SJCRH30 (cell line): ENCODE measurements around the gene CCL18. TPM values are rescaled to one million over a fixed set of nuclear protein-coding genes. Genes with fewer than 3 reads are reported as not detected.
"Not testable (repeated sequence)": the region's sequence is repeated elsewhere in the genome, so short reads cannot be mapped to it uniquely, and the experiment has no call there.

Experiments used
- DNase-seq, 2 experiments: peaks; one replicate each; pipeline ENCODE4 v3.0.0-alpha.2; 2015 to 2020
- H3K27ac ChIP-seq: fragments of 250-450 bp; sonication (Bioruptor Pico); 2 replicates; pipeline ENCODE4 v1.5.1; 2020; ENCODE audit warnings: mild to moderate bottlenecking, moderate library complexity
- H3K27me3 ChIP-seq: fragments of 250-450 bp; sonication (Bioruptor Pico); 2 replicates; pipeline ENCODE4 v1.5.1; 2020; ENCODE audit warnings: mild to moderate bottlenecking, moderate library complexity
- H3K36me3 ChIP-seq: fragments of 250-450 bp; sonication (Bioruptor Pico); 2 replicates; pipeline ENCODE4 v1.5.1; 2020; ENCODE audit warnings: mild to moderate bottlenecking, moderate library complexity
- H3K4me1 ChIP-seq: fragments of 250-450 bp; sonication (Bioruptor Pico); 2 replicates; pipeline ENCODE4 v1.5.1; 2020; ENCODE audit warnings: mild to moderate bottlenecking, moderate library complexity
- H3K4me3 ChIP-seq: fragments of 250-450 bp; sonication (Bioruptor Pico); 2 replicates; pipeline ENCODE4 v1.5.1; 2020; ENCODE audit warnings: mild to moderate bottlenecking, moderate library complexity
- H3K9me3 ChIP-seq: fragments of 250-450 bp; sonication (Bioruptor Pico); replicated peaks from 2 replicates; pipeline ENCODE4 v1.5.1; 2020; ENCODE audit warnings: mild to moderate bottlenecking, moderate library complexity
- total RNA-seq: library from RNA; depleted of rRNA; stranded (reverse); fragments of >200 nt; shearing (Covaris generic); gene quantifications from 2 replicates; pipeline ENCODE4 v1.2.3, GENCODE V29; 2014

Gene CCL18
- total RNA-seq, 1 experiment from 2014 or later: not detected

- H3K27me3 ChIP-seq, H3K9me3 ChIP-seq, H3K36me3 ChIP-seq, H3K4me1 ChIP-seq, DNase-seq, H3K27ac ChIP-seq, H3K4me3 ChIP-seq: not testable (repeated sequence)
These were observed 23.4 kb downstream of the CCL18 start for GRCh38 chr17:36087471-36087870.

- H3K4me1 ChIP-seq, H3K36me3 ChIP-seq, DNase-seq, H3K27me3 ChIP-seq, H3K27ac ChIP-seq, H3K4me3 ChIP-seq, H3K9me3 ChIP-seq: not testable (repeated sequence)
These were observed 24.0 kb downstream of the CCL18 start for GRCh38 chr17:36087897-36088572.

DNA sequence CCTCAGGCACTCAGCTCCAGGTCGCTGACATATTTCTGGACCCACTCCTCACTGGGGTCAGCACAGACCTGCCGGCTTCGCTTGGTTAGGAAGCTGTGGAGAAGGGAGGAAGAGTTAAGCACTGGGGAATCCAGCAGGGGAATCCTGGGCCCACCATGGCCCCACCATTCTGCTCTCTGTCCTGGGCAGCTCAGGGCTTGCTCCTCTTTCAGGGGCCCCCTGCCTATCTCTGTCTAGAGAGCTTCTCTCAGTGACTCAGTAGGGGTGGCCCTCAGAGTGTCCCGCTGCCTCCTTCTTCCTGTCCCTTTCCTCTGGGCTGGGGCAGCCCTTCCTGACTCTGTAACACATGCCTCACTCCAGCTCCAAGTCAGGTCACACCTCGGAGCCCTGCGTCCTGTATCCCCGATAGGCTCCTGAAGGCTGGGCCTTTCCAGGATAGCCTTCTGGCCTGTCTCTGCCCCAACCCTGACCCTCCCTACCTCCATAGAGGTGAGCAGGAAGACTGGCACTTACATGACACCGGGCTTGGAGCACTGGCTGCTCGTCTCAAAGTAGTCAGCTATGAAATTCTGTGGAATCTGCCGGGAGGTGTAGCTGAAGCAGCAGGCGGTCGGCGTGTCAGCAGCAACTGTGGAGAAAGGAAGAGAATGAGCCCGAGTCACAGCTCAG is 24.7 kb downstream of the CCL18 start:
- H3K27me3 ChIP-seq: 0 out of 2 replicates have a peak, but pooled peaks cover 3% of the 10 kb centered on the region
- no peak overlapping the region for H3K4me3 ChIP-seq
- no peak for DNase-seq
- no peak overlapping the region for H3K27ac ChIP-seq
- no peaks in the 10 kb centered on the region for H3K4me1 ChIP-seq
- no peaks in the 10 kb centered on the region for H3K9me3 ChIP-seq
- no peaks in the 10 kb centered on the region for H3K36me3 ChIP-seq

- Histone ChIP-seq H3K9me3 (no peaks in the 10 kb centered on the region), H3K27me3 (0 out of 2 replicates have a peak, but pooled peaks cover 3% of the 10 kb centered on the region), H3K4me3 (no peak overlapping the region), H3K36me3 (no peaks in the 10 kb centered on the region), H3K4me1 (no peaks in the 10 kb centered on the region), H3K27ac (no peak overlapping the region)
- no peak for DNase-seq
These were observed 25.3 kb downstream of the CCL18 start for GRCh38 chr17:36089339-36089865.

DNA sequence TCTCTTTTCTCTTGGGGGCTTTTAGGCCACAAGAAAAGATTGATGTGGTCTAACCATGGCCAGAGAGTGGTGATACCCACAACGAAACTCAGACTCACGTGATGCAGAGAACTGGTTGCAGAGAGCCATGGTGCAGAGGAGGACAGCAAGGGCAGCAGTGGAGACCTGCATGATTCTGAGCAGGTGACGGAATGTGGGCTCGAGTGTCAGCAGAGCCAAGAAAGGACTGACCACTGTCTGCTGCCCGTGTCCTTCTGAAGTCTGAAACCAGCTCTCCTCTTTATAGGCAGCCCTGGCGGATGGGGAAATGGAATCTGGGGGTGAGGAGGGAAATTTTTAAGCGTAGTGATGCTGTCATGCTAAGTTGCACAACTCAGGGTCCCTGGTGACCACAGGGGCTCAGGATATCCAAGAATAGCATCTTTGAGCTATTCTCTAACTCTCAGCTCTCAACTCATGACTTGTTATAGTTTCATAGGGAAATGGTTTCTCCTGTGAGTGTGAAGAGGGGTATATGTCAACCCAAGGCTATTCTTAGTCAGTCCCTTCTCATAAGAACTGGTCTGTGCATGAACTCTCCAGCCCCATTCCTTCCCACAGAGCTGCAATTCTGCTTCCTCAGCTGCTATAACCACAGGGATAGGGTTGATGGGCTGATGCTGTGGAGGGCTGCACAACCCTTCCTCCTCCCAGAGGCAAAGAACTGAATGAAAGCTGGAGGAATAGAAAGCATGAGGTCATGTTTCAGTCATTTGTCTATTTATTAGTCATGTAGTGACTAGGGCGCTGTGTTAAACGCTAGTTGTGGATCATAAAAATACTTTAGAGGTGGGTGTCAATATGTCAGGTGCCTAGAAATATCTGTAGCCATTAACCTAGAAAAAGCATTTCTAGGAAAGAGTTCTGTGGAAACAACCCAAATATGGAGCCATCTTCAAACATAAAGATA is 26.1 kb downstream of the CCL18 start, which contains the start of gene CCL3:
CCL3 (minus strand) TSS at position 256 of the 949 bp plus-strand sequence; CDS start at position 171, 85 bp downstream.
- no peak within 1 kb of the TSS for H3K4me3 ChIP-seq
- no peaks in the 10 kb centered on the region for H3K9me3 ChIP-seq
- 0 out of 2 replicates have a peak, but pooled peaks cover 3% of the 10 kb centered on the region for H3K27me3 ChIP-seq
- H3K36me3 ChIP-seq: no peaks in the 10 kb centered on the region
- no peak within 1 kb of the TSS for H3K27ac ChIP-seq
- no peak for DNase-seq
- H3K4me1 ChIP-seq: no peaks in the 10 kb centered on the region

DNA sequence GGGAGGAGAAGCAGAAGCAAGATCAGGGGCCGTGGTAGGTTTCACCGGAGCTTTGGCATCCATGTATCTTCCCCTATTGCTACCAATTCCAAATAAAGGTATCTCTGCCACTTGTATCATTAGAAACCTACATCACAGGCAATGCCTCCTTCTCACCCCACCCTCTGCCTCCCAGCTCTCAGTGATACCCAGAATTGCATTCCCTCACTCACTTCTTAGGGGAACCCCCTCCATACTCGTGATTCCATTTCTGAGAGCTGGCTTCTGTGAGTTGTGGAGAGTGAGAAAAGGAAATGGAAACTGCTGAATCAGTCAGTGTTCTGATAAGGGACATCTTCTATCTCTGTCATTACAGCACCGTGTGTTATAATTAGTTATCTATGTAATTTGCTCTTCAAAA is 28.2 kb downstream of the CCL18 start:
- Histone ChIP-seq H3K9me3 (no peaks in the 10 kb centered on the region), H3K4me1 (no peaks in the 10 kb centered on the region), H3K27ac (no peak overlapping the region), H3K4me3 (no peak overlapping the region), H3K27me3 (0 out of 2 replicates have a peak, but pooled peaks cover 3% of the 10 kb centered on the region), H3K36me3 (no peaks in the 10 kb centered on the region)
- DNase-seq: no peak

DNA sequence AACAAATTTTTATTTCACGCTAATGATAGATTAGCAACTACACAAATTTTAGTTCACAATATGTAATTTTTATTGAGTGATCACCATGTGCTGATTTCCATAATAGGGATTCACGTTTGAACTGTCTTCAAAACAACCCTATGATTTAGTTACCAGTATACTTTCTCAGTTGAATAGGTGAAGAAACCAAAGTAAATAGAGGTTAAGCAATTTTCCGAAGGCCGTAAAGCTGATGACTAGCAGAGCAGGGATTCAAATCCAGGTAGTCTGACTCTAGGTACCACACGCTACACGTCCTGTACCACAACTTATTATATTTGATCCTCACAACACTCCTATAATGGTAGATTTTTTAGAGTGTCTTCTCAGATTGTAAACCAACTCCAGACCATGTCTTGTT is 28.6 kb downstream of the CCL18 start:
- not testable (repeated sequence) for H3K9me3 ChIP-seq, H3K4me3 ChIP-seq, DNase-seq, H3K36me3 ChIP-seq, H3K27me3 ChIP-seq, H3K27ac ChIP-seq, H3K4me1 ChIP-seq

GRCh38 chr17:36094232-36094631 is 30.2 kb downstream of the CCL18 start:
- Histone ChIP-seq H3K9me3 (no peaks in the 10 kb centered on the region), H3K27me3 (0 out of 2 replicates have a peak, but pooled peaks cover 3% of the 10 kb centered on the region), H3K27ac (no peak overlapping the region), H3K4me1 (no peaks in the 10 kb centered on the region), H3K4me3 (no peak overlapping the region), H3K36me3 (no peaks in the 10 kb centered on the region)
- no peak for DNase-seq

GRCh38 chr17:36094746-36095145 is 30.7 kb downstream of the CCL18 start:
- 0 out of 2 replicates have a peak, but pooled peaks cover 3% of the 10 kb centered on the region for H3K27me3 ChIP-seq
- H3K4me1 ChIP-seq: no peaks in the 10 kb centered on the region
- H3K36me3 ChIP-seq: no peaks in the 10 kb centered on the region
- H3K4me3 ChIP-seq: no peak overlapping the region
- DNase-seq: no peak
- H3K27ac ChIP-seq: no peak overlapping the region
- H3K9me3 ChIP-seq: no peaks in the 10 kb centered on the region

- Histone ChIP-seq H3K27me3 (no peaks in the 10 kb centered on the region), H3K27ac (no peak overlapping the region), H3K4me3 (no peak overlapping the region), H3K36me3 (no peaks in the 10 kb centered on the region), H3K9me3 (no peaks in the 10 kb centered on the region), H3K4me1 (no peaks in the 10 kb centered on the region)
- no peak for DNase-seq
These were observed 31.9 kb downstream of the CCL18 start for GRCh38 chr17:36095992-36096391.

- DNase-seq, H3K9me3 ChIP-seq, H3K4me3 ChIP-seq, H3K4me1 ChIP-seq, H3K27me3 ChIP-seq, H3K27ac ChIP-seq, H3K36me3 ChIP-seq: not testable (repeated sequence)
These were observed 34.9 kb downstream of the CCL18 start for GRCh38 chr17:36099004-36099403.

- H3K27me3 ChIP-seq, H3K4me3 ChIP-seq, H3K27ac ChIP-seq, H3K9me3 ChIP-seq, H3K4me1 ChIP-seq, DNase-seq, H3K36me3 ChIP-seq: not testable (repeated sequence)
These were observed 39.4 kb downstream of the CCL18 start, which contains the start of gene CCL4 for GRCh38 chr17:36103401-36103975. TSS of gene CCL4 (plus strand) at chr17:36103827. CDS start at chr17:36103906, 79 bp downstream.

DNA sequence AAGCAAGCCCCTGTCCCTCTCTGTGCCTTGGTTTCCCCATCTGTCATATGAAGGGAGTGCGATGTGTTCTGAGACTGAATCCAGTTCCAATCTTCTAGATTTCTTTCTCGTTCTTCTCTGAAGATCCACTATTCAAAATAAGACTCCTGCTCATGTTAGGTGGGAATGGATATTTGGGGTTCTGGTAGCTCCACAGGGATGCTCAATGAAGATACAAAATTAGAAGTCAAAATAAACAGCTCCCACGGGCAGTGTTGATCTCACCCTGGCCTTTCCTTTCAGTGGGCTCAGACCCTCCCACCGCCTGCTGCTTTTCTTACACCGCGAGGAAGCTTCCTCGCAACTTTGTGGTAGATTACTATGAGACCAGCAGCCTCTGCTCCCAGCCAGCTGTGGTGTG is 40.2 kb downstream of the CCL18 start:
- not testable (repeated sequence) for H3K27me3 ChIP-seq, H3K27ac ChIP-seq, H3K4me3 ChIP-seq, H3K9me3 ChIP-seq, DNase-seq, H3K4me1 ChIP-seq, H3K36me3 ChIP-seq

- Histone ChIP-seq H3K27ac (no peak overlapping the region), H3K9me3 (no peaks in the 10 kb centered on the region), H3K4me3 (no peak overlapping the region), H3K27me3 (0 out of 2 replicates have a peak, but pooled peaks cover 5% of the 10 kb centered on the region), H3K36me3 (no peaks in the 10 kb centered on the region), H3K4me1 (no peaks in the 10 kb centered on the region)
- DNase-seq: no peak
These were observed 40.7 kb downstream of the CCL18 start for GRCh38 chr17:36104701-36105181.
